Colonic mucosa (tissue), 4 donors: ENCODE data around the gene ZNF248. TPM values are rescaled to one million over a fixed set of nuclear protein-coding genes. Genes with fewer than 3 reads are reported as not detected.

ENCODE experiments used
- DNase-seq: peaks from one replicate; pipeline ENCODE4 v3.0.0-alpha.2; 2020
- H3K27ac ChIP-seq: fragments of 200-600 bp; one replicate; pipeline ENCODE4 v1.8.0; 2021
- H3K27me3 ChIP-seq: fragments of 200-600 bp; one replicate; pipeline ENCODE4 v1.8.0; 2021
- H3K36me3 ChIP-seq: fragments of 200-600 bp; one replicate; pipeline ENCODE4 v1.8.0; 2021
- H3K4me1 ChIP-seq: fragments of 200-600 bp; one replicate; pipeline ENCODE4 v1.8.0; 2021; ENCODE audit warnings: mild to moderate bottlenecking
- H3K4me3 ChIP-seq: fragments of 200-600 bp; one replicate; pipeline ENCODE4 v1.8.0; 2021
- H3K9ac ChIP-seq, 2 donors: one replicate each; pipeline ENCODE4 v1.7.0; 2013; ENCODE audit warnings: control low read depth in 2 of 2, low read depth in 2 of 2, low read length in 2 of 2
- H3K9me3 ChIP-seq: fragments of 200-600 bp; one replicate; pipeline ENCODE4 v1.8.0; 2021
- intact Hi-C: fragments of 100-400 bp; cut with DNase I; formaldehyde crosslinking; loops from one replicate; pipeline ENCODE4 v1.14.1; 2022
- total RNA-seq, 2 donors: library from RNA; stranded (reverse); fragmentation: NEBNext Ultra II Directional in 1 of 2; extraction: Animal tissue kit (Norgen Biotek cat#: 25700) in 1 of 2; gene quantifications; one replicate each; pipeline ENCODE4 v1.2.1, GENCODE V29; 2021
- TF ChIP-seq, protein P1 (sequence below): fragments of 200-600 bp; IDR thresholded peaks from one replicate; pipeline ENCODE4 v1.8.0; 2022; ENCODE audit warnings: antibody characterized with exemption, mild to moderate bottlenecking
- donor health status: healthy.
- donor health status: DM: no; HTN: no; CAD: no.
- donor health status: DM: no; HTN: no; CAD: no.

Gene ZNF248
- total RNA-seq, 2 donors from 2014 or later, result 7.5 to 8.2 TPM

DNA sequence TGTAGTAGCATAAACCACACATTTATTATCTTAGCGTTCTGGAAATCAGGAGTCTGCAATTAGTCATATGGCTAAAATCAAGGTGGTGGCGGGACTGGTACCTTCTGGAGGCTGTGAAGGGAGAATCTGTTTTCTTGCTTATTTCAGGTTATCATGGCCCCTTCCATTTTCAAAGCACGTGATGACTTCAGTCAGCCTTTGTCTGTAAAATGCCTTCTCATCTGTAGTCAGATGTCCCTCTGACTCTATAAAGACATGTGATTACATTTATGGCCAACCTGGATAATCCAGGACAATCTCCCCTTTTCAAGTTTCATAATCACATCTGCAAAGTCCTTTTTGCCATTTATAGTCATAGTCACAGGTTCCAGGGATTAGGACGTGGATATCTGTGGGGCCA, 15.5 kb upstream of the ZNF248 start:
- intact Hi-C loops, result no loop called here
- Histone ChIP-seq H3K27ac (no peak overlapping the region), H3K4me3 (no peak overlapping the region), H3K9me3 (no peaks in the 10 kb centered on the region), H3K9ac (no peak overlapping the region), H3K36me3 (no peaks in the 10 kb centered on the region), H3K4me1 (no peaks in the 10 kb centered on the region), H3K27me3 (no peaks in the 10 kb centered on the region)
- TF ChIP-seq, protein P1, sequence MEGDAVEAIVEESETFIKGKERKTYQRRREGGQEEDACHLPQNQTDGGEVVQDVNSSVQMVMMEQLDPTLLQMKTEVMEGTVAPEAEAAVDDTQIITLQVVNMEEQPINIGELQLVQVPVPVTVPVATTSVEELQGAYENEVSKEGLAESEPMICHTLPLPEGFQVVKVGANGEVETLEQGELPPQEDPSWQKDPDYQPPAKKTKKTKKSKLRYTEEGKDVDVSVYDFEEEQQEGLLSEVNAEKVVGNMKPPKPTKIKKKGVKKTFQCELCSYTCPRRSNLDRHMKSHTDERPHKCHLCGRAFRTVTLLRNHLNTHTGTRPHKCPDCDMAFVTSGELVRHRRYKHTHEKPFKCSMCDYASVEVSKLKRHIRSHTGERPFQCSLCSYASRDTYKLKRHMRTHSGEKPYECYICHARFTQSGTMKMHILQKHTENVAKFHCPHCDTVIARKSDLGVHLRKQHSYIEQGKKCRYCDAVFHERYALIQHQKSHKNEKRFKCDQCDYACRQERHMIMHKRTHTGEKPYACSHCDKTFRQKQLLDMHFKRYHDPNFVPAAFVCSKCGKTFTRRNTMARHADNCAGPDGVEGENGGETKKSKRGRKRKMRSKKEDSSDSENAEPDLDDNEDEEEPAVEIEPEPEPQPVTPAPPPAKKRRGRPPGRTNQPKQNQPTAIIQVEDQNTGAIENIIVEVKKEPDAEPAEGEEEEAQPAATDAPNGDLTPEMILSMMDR, result no peak
- no peak for DNase-seq

DNA sequence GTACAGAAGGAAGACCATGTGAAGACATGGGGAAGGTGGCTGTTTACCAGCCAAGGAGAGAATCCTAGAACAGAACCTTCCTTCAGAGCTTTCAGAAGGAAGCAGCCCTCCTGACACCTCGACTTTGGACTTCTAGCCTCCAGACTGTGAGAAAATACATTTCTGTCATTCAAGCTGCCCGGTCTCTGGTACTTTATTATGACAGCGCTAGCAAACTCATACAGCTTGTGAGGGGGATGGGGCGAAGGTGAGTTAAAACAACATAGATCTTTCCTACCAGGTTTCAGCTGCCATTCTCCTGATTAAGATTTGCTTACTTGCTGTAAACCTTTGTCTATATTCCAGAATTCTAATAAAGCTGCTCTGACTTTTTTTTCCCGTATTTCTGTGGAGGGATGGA, 14.9 kb upstream of the ZNF248 start:
- H3K9ac ChIP-seq, result no peak overlapping the region
- intact Hi-C loops, result no loop called here

DNA sequence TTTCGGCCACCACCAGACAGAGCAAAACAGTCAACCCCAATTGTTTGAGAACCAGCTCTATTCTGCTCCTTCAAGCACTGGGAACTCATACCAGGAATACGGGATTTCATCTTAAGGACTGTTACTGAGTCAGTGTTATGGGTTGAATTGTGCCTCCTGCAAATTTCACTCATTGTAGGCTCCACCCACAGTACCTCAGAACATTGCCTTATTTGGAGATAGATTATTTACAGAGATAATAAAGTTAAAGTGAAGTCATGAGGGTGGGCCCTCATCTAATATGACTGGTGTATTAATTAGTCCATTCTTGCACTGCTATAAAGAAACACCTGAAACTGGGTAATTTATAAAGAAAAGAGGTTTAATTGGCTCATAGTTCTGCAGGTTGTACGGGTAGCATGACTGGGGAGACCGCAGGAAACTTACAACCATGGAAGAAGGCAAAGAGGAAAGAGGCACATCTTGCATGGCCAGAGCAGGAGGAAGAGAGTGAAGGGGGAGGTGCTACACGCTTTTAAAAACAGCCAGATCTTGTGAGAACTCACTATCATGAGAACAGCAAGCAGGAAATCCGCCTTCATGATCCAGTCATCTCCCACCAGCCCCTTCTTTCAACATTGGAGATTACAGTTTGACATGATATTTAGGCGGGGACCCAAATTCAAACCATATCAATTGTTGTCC, 14.3 kb upstream of the ZNF248 start:
- Histone ChIP-seq H3K27me3 (no peaks in the 10 kb centered on the region), H3K4me1 (no peaks in the 10 kb centered on the region), H3K9me3 (no peaks in the 10 kb centered on the region), H3K27ac (no peak overlapping the region), H3K36me3 (no peaks in the 10 kb centered on the region), H3K9ac (no peak overlapping the region), H3K4me3 (no peak overlapping the region)
- no peak for DNase-seq
- intact Hi-C loops, result no loop called here
- TF ChIP-seq, protein P1, result no peak

More for the DNA sequence above, 14.9 kb upstream of the ZNF248 start:
- TF ChIP-seq, protein P1, result no peak
- Histone ChIP-seq H3K4me1 (no peaks in the 10 kb centered on the region), H3K27me3 (no peaks in the 10 kb centered on the region), H3K9me3 (no peaks in the 10 kb centered on the region), H3K27ac (no peak overlapping the region), H3K4me3 (no peak overlapping the region), H3K36me3 (no peaks in the 10 kb centered on the region)
- DNase-seq, result no peak

DNA sequence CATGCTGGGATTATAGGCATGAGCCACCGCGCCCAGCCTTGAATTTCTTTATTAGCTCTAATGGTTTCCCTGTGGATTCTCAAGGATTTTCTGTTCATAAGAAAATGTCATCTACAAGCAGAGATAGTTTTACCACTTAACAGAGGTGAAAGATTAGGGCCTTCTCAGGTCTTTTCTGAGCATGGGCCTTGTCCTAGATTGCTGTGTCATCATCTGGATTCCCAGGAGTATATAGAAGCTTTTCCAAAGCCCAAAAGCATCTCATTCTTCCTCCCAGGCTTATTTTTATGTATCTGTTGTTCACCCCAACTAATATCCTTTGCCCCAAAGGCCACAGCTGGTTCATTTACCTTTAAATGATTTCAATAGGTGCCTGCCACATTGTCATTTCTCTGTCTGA, 13.7 kb upstream of the ZNF248 start:
- Histone ChIP-seq H3K9me3 (no peaks in the 10 kb centered on the region), H3K9ac (no peak overlapping the region), H3K4me1 (no peaks in the 10 kb centered on the region), H3K27me3 (no peaks in the 10 kb centered on the region), H3K27ac (no peak overlapping the region), H3K36me3 (no peaks in the 10 kb centered on the region), H3K4me3 (no peak overlapping the region)
- intact Hi-C loops, result no loop called here
- TF ChIP-seq, protein P1, result no peak
- DNase-seq, result no peak

DNA sequence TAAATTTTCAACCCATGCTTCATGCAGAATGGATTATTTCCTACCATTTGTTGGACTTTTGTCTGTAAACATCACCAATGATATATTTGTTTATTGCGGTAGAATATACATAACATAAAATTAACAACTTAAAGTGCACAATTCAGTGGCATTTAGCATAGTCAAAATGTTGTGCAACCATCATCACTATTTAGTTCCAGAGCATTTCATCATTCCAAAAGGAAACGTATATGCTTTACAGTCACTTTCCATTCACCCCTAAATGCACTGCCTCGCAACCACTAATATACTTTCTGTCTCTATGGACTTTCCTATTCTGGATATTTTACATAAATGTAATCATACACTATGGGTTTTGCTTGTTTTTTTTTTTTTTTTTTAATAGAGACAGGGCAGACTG, 11.4 kb upstream of the ZNF248 start:
- no peak for DNase-seq
- H3K27ac ChIP-seq, result no peak overlapping the region
- H3K4me1 ChIP-seq, result no peaks in the 10 kb centered on the region
- no peaks in the 10 kb centered on the region for H3K27me3 ChIP-seq
- no peaks in the 10 kb centered on the region for H3K36me3 ChIP-seq
- intact Hi-C loops, result no loop called here
- no peak overlapping the region for H3K4me3 ChIP-seq
- H3K9ac ChIP-seq, result no peak overlapping the region
- TF ChIP-seq, protein P1, result no peak
- H3K9me3 ChIP-seq, result no peaks in the 10 kb centered on the region
